Neutrophil (primary cell): ENCODE data around the gene ADD1.
"Not testable (repeated sequence)": the region's sequence is repeated elsewhere in the genome, so short reads cannot be mapped to it uniquely, and the experiment has no call there.

Source experiments
- H3K27ac ChIP-seq: fragments of 200-600 bp; sonication (generic); 2 replicates; pipeline ENCODE4 v1.5.1; 2016; ENCODE audit warnings: mild to moderate bottlenecking, moderate library complexity
- H3K27me3 ChIP-seq: fragments of 200-600 bp; sonication (generic); 2 replicates; pipeline ENCODE4 v1.6.0; 2016; ENCODE audit warnings: mild to moderate bottlenecking
- H3K36me3 ChIP-seq: fragments of 200-600 bp; sonication (generic); 2 replicates; pipeline ENCODE4 v1.5.1; 2017
- H3K4me1 ChIP-seq, 2 experiments: fragments of 200-600 bp in 1 of 2; sonication (generic) in 1 of 2; 1 replicate in 1 of 2; 2 replicates in 1 of 2; pipeline versions ENCODE4 v1.5.1 to v1.6.1; 2013 to 2016; ENCODE audit warnings: low read depth in 1 of 2, low read length in 1 of 2, mild to moderate bottlenecking in 1 of 2, moderate library complexity in 1 of 2; ENCODE audit not compliant: control insufficient read depth in 1 of 2, insufficient read depth in 1 of 2
- H3K4me3 ChIP-seq, 2 experiments: fragments of 200-600 bp in 1 of 2; sonication (generic) in 1 of 2; 1 replicate in 1 of 2; 2 replicates in 1 of 2; pipeline ENCODE4 v1.5.1; 2013 to 2016; ENCODE audit warnings: low read depth in 1 of 2, low read length in 1 of 2, mild to moderate bottlenecking in 1 of 2, moderate library complexity in 1 of 2
- H3K9me3 ChIP-seq: fragments of 200-600 bp; sonication (generic); 2 replicates; pipeline ENCODE4 v1.5.1; 2016
- TF ChIP-seq, protein P1 (sequence below): fragments of 200-600 bp; sonication (generic); IDR thresholded peaks from 2 replicates; pipeline ENCODE4 v1.5.1; 2016; ENCODE audit warnings: antibody characterized with exemption

Gene ADD1

DNA sequence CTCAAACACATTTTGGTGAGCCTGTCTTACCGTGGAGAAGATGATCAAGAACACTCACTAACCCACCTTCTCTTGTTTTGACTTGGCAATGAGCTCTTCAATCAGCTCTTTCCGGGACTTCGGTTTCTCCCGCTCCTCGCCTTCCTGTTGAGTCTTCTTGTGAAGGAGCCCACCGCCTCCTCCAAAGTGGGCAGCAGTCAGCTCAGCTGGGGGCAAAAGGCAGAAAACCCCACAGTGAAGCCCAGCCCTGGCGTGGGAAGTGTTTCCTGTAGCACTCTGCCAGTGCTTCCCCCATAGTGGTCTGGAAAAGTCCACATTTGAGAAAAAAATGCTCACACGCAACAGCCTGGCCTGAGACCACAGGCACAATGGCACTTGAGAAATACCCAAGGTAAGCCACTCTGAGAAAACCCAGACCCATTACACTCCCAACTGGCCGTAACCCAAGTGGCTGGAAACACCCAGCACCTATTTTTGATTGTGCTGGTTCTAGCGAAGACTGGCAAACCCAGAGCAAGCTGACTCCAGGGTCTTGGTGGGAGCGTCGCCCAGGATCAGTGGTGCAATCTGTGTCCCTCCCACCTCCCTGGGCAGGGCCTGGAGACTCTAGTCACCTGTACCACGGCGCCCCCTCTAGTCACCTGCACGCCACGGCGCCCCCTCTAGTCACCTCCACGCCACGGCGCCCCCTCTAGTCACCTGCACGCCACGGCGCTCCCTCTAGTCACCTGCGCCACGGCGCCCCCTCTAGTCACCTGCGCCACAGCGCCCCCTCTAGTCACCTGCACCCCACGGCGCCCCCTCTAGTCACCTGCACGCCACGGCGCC is 110.9 kb downstream of the ADD1 start:
- no peak overlapping the region for H3K4me3 ChIP-seq
- no peaks in the 10 kb centered on the region for H3K4me1 ChIP-seq
- H3K9me3 ChIP-seq, result no peaks in the 10 kb centered on the region
- peak overlapping the region; percentile 53 for H3K27ac ChIP-seq
- H3K36me3 ChIP-seq, result peaks cover 18% of the 10 kb centered on the region
- H3K27me3 ChIP-seq, result no peaks in the 10 kb centered on the region
- TF ChIP-seq, protein P1, sequence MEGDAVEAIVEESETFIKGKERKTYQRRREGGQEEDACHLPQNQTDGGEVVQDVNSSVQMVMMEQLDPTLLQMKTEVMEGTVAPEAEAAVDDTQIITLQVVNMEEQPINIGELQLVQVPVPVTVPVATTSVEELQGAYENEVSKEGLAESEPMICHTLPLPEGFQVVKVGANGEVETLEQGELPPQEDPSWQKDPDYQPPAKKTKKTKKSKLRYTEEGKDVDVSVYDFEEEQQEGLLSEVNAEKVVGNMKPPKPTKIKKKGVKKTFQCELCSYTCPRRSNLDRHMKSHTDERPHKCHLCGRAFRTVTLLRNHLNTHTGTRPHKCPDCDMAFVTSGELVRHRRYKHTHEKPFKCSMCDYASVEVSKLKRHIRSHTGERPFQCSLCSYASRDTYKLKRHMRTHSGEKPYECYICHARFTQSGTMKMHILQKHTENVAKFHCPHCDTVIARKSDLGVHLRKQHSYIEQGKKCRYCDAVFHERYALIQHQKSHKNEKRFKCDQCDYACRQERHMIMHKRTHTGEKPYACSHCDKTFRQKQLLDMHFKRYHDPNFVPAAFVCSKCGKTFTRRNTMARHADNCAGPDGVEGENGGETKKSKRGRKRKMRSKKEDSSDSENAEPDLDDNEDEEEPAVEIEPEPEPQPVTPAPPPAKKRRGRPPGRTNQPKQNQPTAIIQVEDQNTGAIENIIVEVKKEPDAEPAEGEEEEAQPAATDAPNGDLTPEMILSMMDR, result no peak

DNA sequence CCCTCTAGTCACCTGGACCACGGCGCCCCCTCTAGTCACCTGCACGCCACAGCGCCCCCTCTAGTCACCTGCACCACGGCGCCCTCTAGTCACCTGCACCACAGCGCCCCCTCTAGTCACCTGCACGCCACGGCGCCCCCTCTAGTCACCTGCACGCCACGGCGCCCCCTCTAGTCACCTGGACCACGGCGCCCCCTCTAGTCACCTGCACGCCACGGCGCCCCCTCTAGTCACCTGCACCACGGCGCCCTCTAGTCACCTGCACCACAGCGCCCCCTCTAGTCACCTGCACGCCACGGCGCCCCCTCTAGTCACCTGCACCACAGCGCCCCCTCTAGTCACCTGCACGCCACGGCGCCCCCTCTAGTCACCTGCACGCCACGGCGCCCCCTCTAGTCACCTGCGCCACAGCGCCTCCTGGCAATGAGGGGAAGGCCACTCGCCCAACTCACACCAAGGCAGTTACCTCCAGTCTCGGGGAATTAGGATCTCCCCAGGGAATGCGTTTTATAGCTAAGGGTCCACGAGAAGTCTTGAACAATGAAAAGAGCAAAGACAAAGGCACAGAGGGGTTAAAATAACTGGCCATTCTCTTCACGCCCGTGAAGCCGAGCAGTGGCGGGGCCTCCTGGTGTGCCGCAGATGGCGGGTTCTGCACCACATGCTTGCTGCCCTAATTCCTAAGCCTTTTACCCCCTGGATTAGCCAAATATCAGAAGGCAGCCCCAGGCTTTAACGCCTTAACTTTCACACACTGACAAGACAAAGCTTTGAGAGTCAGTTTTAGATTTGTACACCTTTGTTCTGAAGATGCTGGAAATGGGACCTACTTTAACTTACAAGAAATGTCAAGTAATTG is 111.8 kb downstream of the ADD1 start:
- H3K4me3 ChIP-seq, H3K27me3 ChIP-seq, H3K9me3 ChIP-seq, H3K4me1 ChIP-seq: not testable (repeated sequence)
- peaks cover 11% of the 10 kb centered on the region for H3K36me3 ChIP-seq
- TF ChIP-seq, protein P1, result peak; percentile 14
- H3K27ac ChIP-seq, result peak overlapping the region; percentile 31

DNA sequence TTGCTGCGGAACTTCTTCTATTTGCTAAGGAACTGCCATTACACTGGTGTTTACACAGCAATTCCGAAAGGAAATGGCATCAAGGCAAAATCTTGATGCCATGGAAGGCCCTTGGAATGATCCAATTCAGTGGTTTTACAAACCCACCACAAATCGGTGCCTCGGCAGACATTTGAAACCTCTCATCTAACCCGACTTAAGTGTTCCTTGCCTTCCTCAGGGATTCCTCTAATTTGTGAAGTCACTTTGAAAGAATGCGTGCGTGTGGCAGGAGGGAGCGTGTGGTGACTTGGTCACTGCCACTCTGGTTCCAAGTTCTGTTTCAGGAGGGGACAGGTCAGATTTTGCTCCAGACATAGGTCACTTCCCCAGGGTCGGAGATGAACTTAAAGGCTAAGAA is 114.8 kb downstream of the ADD1 start:
- Histone ChIP-seq H3K27ac (no peak overlapping the region), H3K4me1 (peaks cover 16 to 19% of the 10 kb centered on the region in 2 experiments), H3K27me3 (no peaks in the 10 kb centered on the region), H3K9me3 (no peaks in the 10 kb centered on the region), H3K4me3 (no peak overlapping the region), H3K36me3 (no peaks in the 10 kb centered on the region)
- TF ChIP-seq, protein P1, result no peak

- not testable (repeated sequence) for H3K27ac ChIP-seq, H3K36me3 ChIP-seq, H3K4me3 ChIP-seq, H3K9me3 ChIP-seq
- peaks cover 14% of the 10 kb centered on the region for H3K27me3 ChIP-seq
- H3K4me1 ChIP-seq, result peaks cover 24 to 27% of the 10 kb centered on the region in 2 experiments
These were observed 116.8 kb downstream of the ADD1 start for GRCh38 chr4:2960450-2960849.

- no peak overlapping the region for H3K4me3 ChIP-seq
These were observed 117.8 kb downstream of the ADD1 start for GRCh38 chr4:2961421-2961810.

More at GRCh38 chr4:2961421-2961810, 117.8 kb downstream of the ADD1 start:
- Histone ChIP-seq H3K36me3 (no peaks in the 10 kb centered on the region), H3K4me1 (peaks cover 24 to 27% of the 10 kb centered on the region in 2 experiments), H3K27me3 (peaks cover 14% of the 10 kb centered on the region), H3K9me3 (no peaks in the 10 kb centered on the region), H3K27ac (peak overlapping the region; percentile 8)
- TF ChIP-seq, protein P1, result no peak
